HCT116 (cell line): ENCODE measurements around the gene KCTD2. TPM values are rescaled to one million over a fixed set of nuclear protein-coding genes. Genes with fewer than 3 reads are reported as not detected.

Source experiments
- ATAC-seq: fragments of 200-7000 bp; cut with Tn5 transposase; 2 replicates; pipeline ENCODE4 v1.9.1; 2020; ENCODE audit warnings: mild to moderate bottlenecking, moderate library complexity
- BruUV-seq: library from RNA; stranded (reverse); fragments of 400-500 nt; replicated peaks from 2 replicates; lab custom pipeline; 2021; lab: Mats Ljungman, UMichigan
- CTCF ChIA-PET: fragments of 300-600 bp; sonication (Branson Sonifier 250); formaldehyde crosslinking; loops from one replicate; lab custom pipeline; 2021; ENCODE audit warnings: antibody characterized with exemption; lab: Charles Lee
- POLR2A ChIA-PET: fragments of 300-600, 350-600 bp; sonication (Branson Sonifier 250); formaldehyde crosslinking; loops from one replicate; lab custom pipeline; 2021; ENCODE audit warnings: antibody characterized with exemption; lab: Charles Lee
- RAD21 ChIA-PET, 2 experiments: fragments of 300-600 bp; sonication (Branson Sonifier 250); formaldehyde crosslinking; loops; one replicate each; lab custom pipeline; 2023; ENCODE audit warnings: low total read pairs in 2 of 2; ENCODE audit not compliant: uncharacterized antibody in 2 of 2, unreplicated experiment in 2 of 2, low non-redundant PET in 1 of 2; lab: Charles Lee
- DNase-seq: peaks from one replicate; pipeline ENCODE4 v3.0.0-alpha.2; 2010; ENCODE audit warnings: low read depth, low spot score
- H2AFZ ChIP-seq: fragments of 200-600 bp; shearing (Covaris generic), sonication (generic); 2 replicates; pipeline ENCODE4 v1.6.1; 2017; ENCODE audit warnings: low read depth, mixed run types, mixed read lengths, antibody characterized with exemption, low read length; ENCODE audit not compliant: poor library complexity, severe bottlenecking
- H3K27ac ChIP-seq: 2 replicates; pipeline ENCODE4 v1.5.1; 2012; ENCODE audit warnings: low read depth, low read length
- H3K27me3 ChIP-seq: fragments of 200-600 bp; sonication (generic); 2 replicates; pipeline ENCODE4 v1.6.1; 2016; ENCODE audit warnings: mixed run types, low read length, mixed read lengths; ENCODE audit not compliant: insufficient read depth
- H3K36me3 ChIP-seq, 2 experiments: fragments of 200-500 bp in 1 of 2; fragments of 200-600 bp in 1 of 2; sonication (Bioruptor generic) in 1 of 2; sonication (generic) in 1 of 2; 2 replicates each; pipeline versions ENCODE4 v1.5.1 to v1.6.1; 2014 to 2016; ENCODE audit warnings: low read length in 2 of 2, inconsistent platforms in 1 of 2, mixed read lengths in 1 of 2, mixed run types in 1 of 2; ENCODE audit not compliant: insufficient read depth in 2 of 2, control insufficient read depth in 1 of 2
- H3K4me1 ChIP-seq, 2 experiments: fragments of 200-600 bp in 1 of 2; sonication (generic) in 1 of 2; 2 replicates each; pipeline versions ENCODE4 v1.5.1 to v1.6.1; 2012 to 2017; ENCODE audit warnings: low read length in 2 of 2, inconsistent platforms in 1 of 2, mild to moderate bottlenecking in 1 of 2, mixed read lengths in 1 of 2, mixed run types in 1 of 2, moderate library complexity in 1 of 2; ENCODE audit not compliant: insufficient read depth in 2 of 2, control insufficient read depth in 1 of 2
- H3K4me2 ChIP-seq: fragments of 200-600 bp; sonication (generic); 2 replicates; pipeline ENCODE4 v1.6.1; 2017; ENCODE audit warnings: mixed run types, low read length, mixed read lengths
- H3K4me3 ChIP-seq, 2 experiments: fragments of 200-600 bp in 1 of 2; sonication (generic) in 1 of 2; replicated peaks in 1 of 2; 2 replicates each; pipeline ENCODE4 v1.5.1; 2011 to 2016; ENCODE audit warnings: low read length in 2 of 2, control low read depth in 1 of 2, low read depth in 1 of 2, mild to moderate bottlenecking in 1 of 2, mixed read lengths in 1 of 2, mixed run types in 1 of 2
- H3K79me2 ChIP-seq: fragments of 200-600 bp; sonication (generic); 2 replicates; pipeline ENCODE4 v1.6.1; 2017; ENCODE audit warnings: mild to moderate bottlenecking, mixed run types, low read length, moderate library complexity, mixed read lengths; ENCODE audit not compliant: insufficient read depth
- H3K9ac ChIP-seq: fragments of 200-600 bp; sonication (generic); 2 replicates; pipeline ENCODE4 v1.6.1; 2016; ENCODE audit warnings: low read length, mixed read lengths
- H3K9me2 ChIP-seq: fragments of 200-600 bp; sonication (generic), shearing (Covaris generic); 2 replicates; pipeline ENCODE4 v1.6.1; 2017; ENCODE audit warnings: mixed run types, mild to moderate bottlenecking, moderate library complexity; ENCODE audit not compliant: insufficient read depth
- H3K9me3 ChIP-seq, 2 experiments: fragments of 200-500 bp in 1 of 2; fragments of 200-600 bp in 1 of 2; sonication (Bioruptor generic) in 1 of 2; sonication (generic) in 1 of 2; 2 replicates each; pipeline ENCODE4 v1.6.1; 2014 to 2017; ENCODE audit warnings: low read length in 2 of 2, mixed read lengths in 2 of 2, inconsistent platforms in 1 of 2, low read depth in 1 of 2, mild to moderate bottlenecking in 1 of 2, mixed run types in 1 of 2, moderate library complexity in 1 of 2; ENCODE audit not compliant: control insufficient read depth in 1 of 2, insufficient read depth in 1 of 2
- H4K20me1 ChIP-seq: fragments of 200-600 bp; sonication (generic), shearing (Covaris generic); 2 replicates; pipeline ENCODE4 v1.6.1; 2017; ENCODE audit warnings: mixed run types, mild to moderate bottlenecking, moderate library complexity; ENCODE audit not compliant: insufficient read depth
- CEBPB ChIP-seq: IDR thresholded peaks from 2 replicates; pipeline ENCODE4 v1.6.1; 2012; ENCODE audit warnings: low read depth
- CTCF ChIP-seq, 3 experiments: fragments of 200-600 bp in 1 of 3; sonication (generic) in 1 of 3; IDR thresholded peaks in 2 of 3; conservative IDR thresholded peaks in 1 of 3; 2 replicates each; pipeline ENCODE4 v1.5.1; 2012 to 2017; ENCODE audit warnings: low read depth in 2 of 3, low read length in 2 of 3, antibody characterized with exemption in 1 of 3, borderline replicate concordance in 1 of 3, control low read depth in 1 of 3, mild to moderate bottlenecking in 1 of 3, mixed read lengths in 1 of 3, mixed run types in 1 of 3, moderate library complexity in 1 of 3; ENCODE audit not compliant: insufficient read depth in 1 of 3
- EZH2 ChIP-seq: fragments of 200-600 bp; sonication (generic); IDR thresholded peaks from 2 replicates; pipeline ENCODE4 v1.6.1; 2017; ENCODE audit warnings: antibody characterized with exemption, mixed run types
- FOSL1 ChIP-seq: IDR thresholded peaks from 2 replicates; pipeline ENCODE4 v1.6.1; 2012; ENCODE audit warnings: low read depth
- JUND ChIP-seq: IDR thresholded peaks from 2 replicates; pipeline ENCODE4 v1.6.1; 2012
- MAX ChIP-seq: IDR thresholded peaks from 2 replicates; pipeline ENCODE4 v1.6.1; 2012
- POLR2A ChIP-seq: IDR thresholded peaks from 2 replicates; pipeline ENCODE4 v1.7.0; 2011; ENCODE audit warnings: borderline replicate concordance; ENCODE audit not compliant: insufficient read depth, insufficient read length; ENCODE audit errors: extremely low read depth
- POLR2AphosphoS5 ChIP-seq: IDR thresholded peaks from 2 replicates; pipeline ENCODE4 v1.6.1; 2011; ENCODE audit warnings: mild to moderate bottlenecking, low read depth, low read length, moderate library complexity
- REST ChIP-seq: IDR thresholded peaks from 2 replicates; pipeline ENCODE4 v1.6.1; 2012; ENCODE audit warnings: low read depth
- SIN3A ChIP-seq: IDR thresholded peaks from 2 replicates; pipeline ENCODE4 v1.6.1; 2012; ENCODE audit warnings: low read depth
- YY1 ChIP-seq: IDR thresholded peaks from 2 replicates; pipeline ENCODE4 v1.6.1; 2011; ENCODE audit warnings: low read length, low read depth, moderate library complexity, mild to moderate bottlenecking; ENCODE audit not compliant: insufficient replicate concordance; ENCODE audit errors: extremely low read depth
- ZNF274 ChIP-seq: fragments of 200-500 bp; sonication (Bioruptor generic); IDR thresholded peaks from 2 replicates; pipeline ENCODE4 v1.6.1; 2014; ENCODE audit warnings: mild to moderate bottlenecking, low read depth, low read length, inconsistent platforms
- intact Hi-C: fragments of 100-400 bp; cut with micrococcal nuclease; formaldehyde crosslinking; loops from 2 replicates; pipeline ENCODE4 v1.10.0; 2022
- total RNA-seq: library from RNA; stranded (reverse); gene quantifications from one replicate; pipeline ENCODE4 v1.2.1, GENCODE V29; 2021; ENCODE audit not compliant: unreplicated experiment

KCTD2 gene
- total RNA-seq, 1 experiment from 2014 or later = 23.3 TPM

DNA sequence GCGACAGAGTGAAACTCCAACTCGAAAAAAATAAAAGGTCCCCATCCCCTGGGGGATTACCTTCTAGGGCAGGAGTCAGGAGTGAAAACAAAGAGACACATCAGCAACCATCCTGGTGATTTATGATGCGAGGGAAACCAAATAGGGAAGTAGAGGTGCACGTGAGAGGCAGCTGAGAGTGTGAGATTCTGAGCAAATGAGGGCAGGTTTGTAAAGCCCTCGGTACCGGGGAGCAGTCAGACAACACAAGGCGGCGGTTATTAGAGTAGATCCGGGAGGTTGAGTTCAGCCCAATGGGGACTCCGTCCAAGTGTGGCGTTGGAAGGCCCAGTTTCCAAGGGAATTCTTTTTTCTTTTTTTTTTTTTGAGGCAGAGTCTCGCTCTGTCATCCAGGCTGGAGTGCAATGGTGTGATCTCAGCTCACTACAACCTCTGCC is 55.4 kb downstream of the KCTD2 start:
- no peak overlapping the region for H3K9ac ChIP-seq
- no peak overlapping the region for H3K4me3 ChIP-seq
- no peak overlapping the region for H3K27ac ChIP-seq
- intact Hi-C loops = loop anchor here (10.0 kb wide), 1 partner anchor 48 kb away; no protein-coding TSS in a partner anchor
- ChIA-PET RAD21 (no interaction called here), CTCF (interaction anchor here (1.2 kb wide), 1 partner anchor 12 kb away, joined by 3 read pairs; no protein-coding TSS in a partner anchor), POLR2A (interaction anchor here (1.2 to 1.9 kb wide), 3 partner anchors 15 to 23 kb away, joined by 3 to 7 read pairs (median 3); partner anchors contain the start of gene SLC16A5)
- no TSS peak for BruUV-seq
- no peaks in the 10 kb centered on the region for H3K9me2 ChIP-seq
- H4K20me1 ChIP-seq = no peaks in the 10 kb centered on the region
- peaks cover 12 to 18% of the 10 kb centered on the region in 2 experiments; a peak in 2 of 4 replicates for H3K4me1 ChIP-seq
- peaks cover 16 to 40% of the 10 kb centered on the region in 2 experiments for H3K36me3 ChIP-seq
- no peaks in the 10 kb centered on the region for H3K27me3 ChIP-seq
- no peak for ATAC-seq
- no peak overlapping the region for H2AFZ ChIP-seq
- H3K4me2 ChIP-seq = no peak overlapping the region
- H3K79me2 ChIP-seq = no peaks in the 10 kb centered on the region
- no peaks in the 10 kb centered on the region for H3K9me3 ChIP-seq
- DNase-seq = no peak
- TF ChIP-seq EZH2 = no peak
- TF ChIP-seq REST = no peak
- no peak for TF ChIP-seq POLR2A
- no peak for TF ChIP-seq JUND
- no peak for TF ChIP-seq ZNF274
- no peak for TF ChIP-seq POLR2AphosphoS5
- no peak for TF ChIP-seq MAX
- TF ChIP-seq CTCF (IDR thresholded peaks at IDR 0.05 in 2 of 3, conservative IDR thresholded peaks at IDR 0.05 in 1 of 3; ENCODE audit: borderline replicate concordance in 1 of 3, insufficient read depth in 1 of 3, low read depth in 2 of 3, low read length in 2 of 3) = no peak
- TF ChIP-seq SIN3A = no peak
- TF ChIP-seq YY1 = no peak
- TF ChIP-seq FOSL1 = no peak
- TF ChIP-seq CEBPB = no peak
